B cell (primary cell): ENCODE measurements around the gene ADSS1. TPM values are rescaled to one million over a fixed set of nuclear protein-coding genes. Genes with fewer than 3 reads are reported as not detected.

Source experiments
- ATAC-seq: fragments of 200-7000 bp; cut with Tn5 transposase; one replicate; pipeline ENCODE4 v1.10.0; 2021; ENCODE audit warnings: low read depth, mild to moderate bottlenecking, moderate number of reproducible peaks, moderate library complexity
- CTCF ChIA-PET: fragments of 350-600 bp; sonication (Branson Sonifier 250); formaldehyde crosslinking; loops from one replicate; lab custom pipeline; 2021; ENCODE audit warnings: antibody characterized with exemption, inconsistent platforms; lab: Charles Lee
- POLR2A ChIA-PET: fragments of 350-600 bp; sonication (Branson Sonifier 250); formaldehyde crosslinking; loops from one replicate; lab custom pipeline; 2021; ENCODE audit warnings: antibody characterized with exemption; lab: Charles Lee
- DNase-seq: peaks from one replicate; pipeline ENCODE4 v3.0.0; 2013
- H2AFZ ChIP-seq: 2 replicates; pipeline ENCODE4 v1.6.1; 2012; ENCODE audit warnings: mild to moderate bottlenecking, low read depth, low read length; ENCODE audit not compliant: insufficient read depth, poor library complexity, severe bottlenecking
- H3K27ac ChIP-seq, 2 donors: 1 replicate in 1 of 2; 2 replicates in 1 of 2; pipeline ENCODE4 v1.5.1; 2012 to 2013; ENCODE audit warnings: low read length in 2 of 2, mild to moderate bottlenecking in 2 of 2, moderate library complexity in 1 of 2
- H3K27me3 ChIP-seq, 4 experiments: fragments of 200-600 bp in 1 of 4; sonication (generic) in 1 of 4; replicated peaks in 1 of 4; 1 replicate in 2 of 4; 2 replicates in 2 of 4; pipeline versions ENCODE4 v1.6.1 to v1.7.0; 2013 to 2016; ENCODE audit warnings: low read length in 3 of 4, mild to moderate bottlenecking in 2 of 4, mixed read lengths in 1 of 4, moderate library complexity in 1 of 4; ENCODE audit not compliant: insufficient read depth in 4 of 4, control insufficient read depth in 3 of 4; ENCODE audit errors: control extremely low read depth in 1 of 4
- H3K36me3 ChIP-seq, 2 experiments: replicated peaks in 1 of 2; 1 replicate in 1 of 2; 2 replicates in 1 of 2; pipeline versions ENCODE4 v1.6.1 to v1.7.1; 2013; ENCODE audit warnings: low read length in 1 of 2; ENCODE audit not compliant: insufficient read depth in 2 of 2, control insufficient read depth in 1 of 2; ENCODE audit errors: control extremely low read depth in 1 of 2, extremely low read depth in 1 of 2
- H3K4me1 ChIP-seq, 2 donors: fragments of 200-600 bp in 1 of 2; sonication (generic) in 1 of 2; 1 replicate in 1 of 2; 2 replicates in 1 of 2; pipeline versions ENCODE4 v1.5.1 to v1.6.1; 2013 to 2017; ENCODE audit warnings: low read length in 2 of 2; ENCODE audit not compliant: control insufficient read depth in 2 of 2, insufficient read depth in 2 of 2
- H3K4me2 ChIP-seq: replicated peaks from 2 replicates; pipeline ENCODE3; 2012; ENCODE audit warnings: mild to moderate bottlenecking, low read depth, low read length; ENCODE audit not compliant: poor library complexity, severe bottlenecking
- H3K4me3 ChIP-seq, 5 experiments: fragments of 200-600 bp in 1 of 5; sonication (generic) in 1 of 5; 1 replicate in 3 of 5; 2 replicates in 2 of 5; pipeline versions ENCODE4 v1.5.1 to v1.7.0; 2011 to 2016; ENCODE audit warnings: low read length in 4 of 5, mild to moderate bottlenecking in 4 of 5, low read depth in 2 of 5, control low read depth in 1 of 5, moderate library complexity in 1 of 5; ENCODE audit not compliant: insufficient read depth in 1 of 5; ENCODE audit errors: control extremely low read depth in 1 of 5, extremely low read depth in 1 of 5
- H3K79me2 ChIP-seq: fragments of 200-600 bp; sonication (generic); one replicate; pipeline ENCODE4 v1.6.0; 2016; ENCODE audit warnings: low read length; ENCODE audit not compliant: control insufficient read depth, insufficient read depth
- H3K9ac ChIP-seq: fragments of 200-600 bp; sonication (generic); 2 replicates; pipeline ENCODE4 v1.6.1; 2017; ENCODE audit warnings: mild to moderate bottlenecking, low read length, moderate library complexity
- H3K9me3 ChIP-seq, 3 donors: one replicate each; pipeline versions ENCODE4 v1.6.1 to v1.7.1; 2013; ENCODE audit warnings: low read length in 2 of 3; ENCODE audit not compliant: control insufficient read depth in 2 of 3, insufficient read depth in 1 of 3; ENCODE audit errors: control extremely low read depth in 1 of 3
- H4K20me1 ChIP-seq: 2 replicates; pipeline ENCODE4 v1.6.0; 2012; ENCODE audit warnings: mild to moderate bottlenecking, low read length; ENCODE audit not compliant: insufficient read depth, control insufficient read depth, poor library complexity, severe bottlenecking
- H3K27ac Mint-ChIP-seq: one replicate; pipeline ENCODE4 v1.8.0; 2021; ENCODE audit warnings: mixed read lengths
- H3K27me3 Mint-ChIP-seq: one replicate; pipeline ENCODE4 v1.8.0; 2021; ENCODE audit warnings: mixed read lengths
- H3K4me1 Mint-ChIP-seq: one replicate; pipeline ENCODE4 v1.8.0; 2021; ENCODE audit warnings: mixed read lengths
- H3K4me3 Mint-ChIP-seq: one replicate; pipeline ENCODE4 v1.8.0; 2021; ENCODE audit warnings: mixed read lengths
- H3K9me3 Mint-ChIP-seq: one replicate; pipeline ENCODE4 v1.8.0; 2022; ENCODE audit warnings: mixed read lengths; ENCODE audit not compliant: insufficient read depth
- CTCF ChIP-seq: fragments of 200-600 bp; IDR thresholded peaks from one replicate; pipeline ENCODE4 v1.8.0; 2022; ENCODE audit warnings: antibody characterized with exemption, mild to moderate bottlenecking
- EZH2 ChIP-seq: IDR thresholded peaks from 2 replicates; pipeline ENCODE4 v1.6.1; 2012; ENCODE audit warnings: borderline replicate concordance, low read depth, mild to moderate bottlenecking, moderate library complexity, low read length; ENCODE audit not compliant: insufficient read depth, poor library complexity, severe bottlenecking
- WGBS: methylation state at CpG from one replicate; pipeline ENCODE4 v1.1.5; 2013; ENCODE audit warnings: missing lambda C conversion rate; ENCODE audit not compliant: insufficient coverage; 5-methylcytosine and 5-hydroxymethylcytosine counted together
- intact Hi-C: fragments of 100-400 bp; cut with micrococcal nuclease; formaldehyde crosslinking; loops from one replicate; pipeline ENCODE4 v1.10.0; 2022
- polyA plus RNA-seq: library from polyadenylated mRNA; depleted of rRNA; stranded (reverse); fragments of >200 nt; gene quantifications from 2 replicates; pipeline ENCODE4 v1.2.3, GENCODE V29; 2012
- total RNA-seq, 2 donors: library from RNA; stranded (reverse); fragments of 120-200 nt in 1 of 2; gene quantifications; 1 replicate in 1 of 2; 2 replicates in 1 of 2; pipeline versions ENCODE4 v1.2.3 to v1.2.4, GENCODE V29; 2013 to 2022

ADSS1 gene
- total and polyA plus RNA-seq, 2 donors (not counting 1 experiment from before 2014, with no cell fraction given), result 0.33 to 1.7 TPM

- Mint-ChIP-seq H3K4me3 (no peak overlapping the region), H3K27me3 (no peaks in the 10 kb centered on the region), H3K4me1 (peaks cover 4% of the 10 kb centered on the region), H3K9me3 (no peaks in the 10 kb centered on the region), H3K27ac (no peak overlapping the region)
- 78% methylated on average over 25 of the region's 34 CpGs for WGBS
- ATAC-seq (no peak), DNase-seq (peak; percentile 22)
- peaks cover 0 to 44% of the 10 kb centered on the region in 2 experiments for H3K36me3 ChIP-seq
- H3K27me3 ChIP-seq, result no peaks in the 10 kb centered on the region
- no peak overlapping the region for H3K27ac ChIP-seq
- H3K9ac ChIP-seq, result no peak overlapping the region
- H3K4me2 ChIP-seq, result peak overlapping the region; percentile 50
- ChIA-PET CTCF (interaction anchor here (0.6 to 2.3 kb wide), 8 partner anchors 18 to 68 kb away, joined by 3 to 17 read pairs (median 6); no protein-coding TSS in a partner anchor), POLR2A (no interaction called here)
- peaks cover 7 to 12% of the 10 kb centered on the region in 2 donors for H3K4me1 ChIP-seq
- no peaks in the 10 kb centered on the region for H3K9me3 ChIP-seq
- intact Hi-C loops, result loop anchor here (1.0 kb wide), 3 partner anchors 27 to 58 kb away; no protein-coding TSS in a partner anchor
- no peak overlapping the region for H3K4me3 ChIP-seq
- H2AFZ ChIP-seq, result no peak overlapping the region
- H3K79me2 ChIP-seq, result peaks cover 8% of the 10 kb centered on the region
- TF ChIP-seq EZH2 (no peak), CTCF (no peak)
- H4K20me1 ChIP-seq, result no peaks in the 10 kb centered on the region
These were observed 16.1 kb upstream of the ADSS1 start for GRCh38 chr14:104707608-104708595.
